NCI-H69 (cell line): ENCODE measurements around the gene SPPL2C.

Experiments used
- DNase-seq: peaks from one replicate; lab custom pipeline; 2025; lab: John Stamatoyannopoulos, UW

SPPL2C gene

GRCh38 chr17:45844695-45845375, at the start of gene SPPL2C:
TSS of gene SPPL2C (plus strand) at chr17:45844881. CDS start at chr17:45844907, 26 bp downstream.
- peak; percentile 78 for DNase-seq

- no peak for DNase-seq
These were observed 43.9 kb upstream of the SPPL2C start for GRCh38 chr17:45800816-45801215.

- no peak for DNase-seq
These were observed 43.3 kb upstream of the SPPL2C start for GRCh38 chr17:45801421-45801820.

GRCh38 chr17:45808845-45809244, 35.8 kb upstream of the SPPL2C start:
- DNase-seq, result peak; percentile 81

GRCh38 chr17:45809499-45809898, 35.2 kb upstream of the SPPL2C start:
- peak; percentile 99 for DNase-seq

- peak; percentile 73 for DNase-seq
These were observed 32.6 kb upstream of the SPPL2C start for GRCh38 chr17:45812102-45812501.

GRCh38 chr17:45813048-45813725, 31.5 kb upstream of the SPPL2C start:
- DNase-seq, result peak; percentile 41

GRCh38 chr17:45814622-45815606, 29.8 kb upstream of the SPPL2C start:
- DNase-seq, result no peak

GRCh38 chr17:45815752-45816151, 28.9 kb upstream of the SPPL2C start:
- DNase-seq, result no peak

- DNase-seq, result no peak
These were observed 26.6 kb upstream of the SPPL2C start for GRCh38 chr17:45818041-45818440.

- DNase-seq, result no peak
These were observed 26.0 kb upstream of the SPPL2C start for GRCh38 chr17:45818699-45819098.

GRCh38 chr17:45819632-45820031, 25.0 kb upstream of the SPPL2C start:
- DNase-seq, result peak; percentile 22

- no peak for DNase-seq
These were observed 24.5 kb upstream of the SPPL2C start for GRCh38 chr17:45820052-45820780.

- no peak for DNase-seq
These were observed 23.5 kb upstream of the SPPL2C start for GRCh38 chr17:45821147-45821546.

- no peak for DNase-seq
These were observed 21.1 kb upstream of the SPPL2C start for GRCh38 chr17:45823598-45823997.

GRCh38 chr17:45824475-45824874, 20.2 kb upstream of the SPPL2C start:
- DNase-seq, result no peak

- peak; percentile 80 for DNase-seq
These were observed 19.7 kb upstream of the SPPL2C start for GRCh38 chr17:45824901-45825492.

GRCh38 chr17:45825792-45826191, 18.9 kb upstream of the SPPL2C start:
- no peak for DNase-seq

- DNase-seq, result no peak
These were observed 17.6 kb upstream of the SPPL2C start for GRCh38 chr17:45826919-45827588.

- DNase-seq, result no peak
These were observed 16.5 kb upstream of the SPPL2C start for GRCh38 chr17:45828171-45828570.
